HG03432 (cell line): ENCODE measurements around the gene MYADML2.

Experiments used
- ATAC-seq: cut with Tn5 transposase; IDR thresholded peaks from one replicate; pipeline ENCODE4 v1.9.1; 2021; ENCODE audit warnings: mild to moderate bottlenecking, moderate library complexity; ENCODE audit not compliant: unreplicated experiment

The MYADML2 gene

GRCh38 chr17:81926451-81927151, 20.4 kb downstream of the MYADML2 start:
- ATAC-seq: peak; percentile 25

- no peak for ATAC-seq
Observed at GRCh38 chr17:81925860-81926450, 21.1 kb downstream of the MYADML2 start.

GRCh38 chr17:81924557-81925532, 22.2 kb downstream of the MYADML2 start:
- ATAC-seq: no peak

DNA sequence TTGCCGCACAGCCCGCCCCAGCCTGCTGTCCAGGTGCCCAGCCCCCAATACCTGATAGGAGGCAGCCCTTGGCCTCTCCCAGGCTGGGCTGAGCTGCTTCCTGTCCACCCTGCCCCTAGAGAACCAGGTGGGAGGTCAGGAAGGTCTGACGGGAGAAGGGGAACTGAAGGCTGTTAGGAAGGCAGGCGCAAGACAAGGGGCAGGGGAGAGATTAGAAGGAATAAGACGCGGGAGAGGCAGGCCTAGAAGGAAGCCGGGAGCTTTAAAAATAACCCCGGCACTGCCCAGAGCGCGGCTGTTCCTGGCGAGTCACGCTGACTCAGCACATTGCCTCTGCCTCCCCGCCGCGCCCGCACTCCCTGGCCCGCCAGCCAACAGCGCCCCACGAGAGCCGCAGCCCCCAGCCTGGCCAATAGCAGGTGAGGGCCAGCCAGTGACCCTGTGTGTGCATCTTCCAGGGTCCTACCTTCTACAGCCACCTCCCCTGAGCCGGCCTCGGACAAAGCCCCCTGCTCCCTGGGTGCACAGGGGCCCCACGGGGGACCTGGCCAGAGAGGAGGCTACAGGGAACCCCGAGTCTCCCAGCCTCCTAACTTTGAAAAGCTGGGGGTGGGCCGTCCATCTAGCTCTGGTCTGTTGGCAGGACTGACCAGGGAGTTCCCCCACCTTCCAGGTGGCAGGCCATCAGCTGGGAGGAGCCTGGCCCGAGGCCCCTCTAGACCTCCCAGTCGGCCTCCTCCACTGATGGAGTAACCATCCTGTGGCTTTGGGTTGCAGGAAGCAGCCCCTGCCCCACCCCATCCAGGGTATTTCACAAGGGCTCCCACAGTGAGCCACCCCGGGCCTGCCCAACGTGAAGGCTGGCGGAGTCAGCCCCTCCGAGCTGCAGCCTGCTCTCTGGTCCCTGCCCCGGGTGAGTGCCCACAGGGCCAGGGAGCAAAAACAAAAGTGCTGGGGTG, 23.5 kb downstream of the MYADML2 start:
- no peak for ATAC-seq

DNA sequence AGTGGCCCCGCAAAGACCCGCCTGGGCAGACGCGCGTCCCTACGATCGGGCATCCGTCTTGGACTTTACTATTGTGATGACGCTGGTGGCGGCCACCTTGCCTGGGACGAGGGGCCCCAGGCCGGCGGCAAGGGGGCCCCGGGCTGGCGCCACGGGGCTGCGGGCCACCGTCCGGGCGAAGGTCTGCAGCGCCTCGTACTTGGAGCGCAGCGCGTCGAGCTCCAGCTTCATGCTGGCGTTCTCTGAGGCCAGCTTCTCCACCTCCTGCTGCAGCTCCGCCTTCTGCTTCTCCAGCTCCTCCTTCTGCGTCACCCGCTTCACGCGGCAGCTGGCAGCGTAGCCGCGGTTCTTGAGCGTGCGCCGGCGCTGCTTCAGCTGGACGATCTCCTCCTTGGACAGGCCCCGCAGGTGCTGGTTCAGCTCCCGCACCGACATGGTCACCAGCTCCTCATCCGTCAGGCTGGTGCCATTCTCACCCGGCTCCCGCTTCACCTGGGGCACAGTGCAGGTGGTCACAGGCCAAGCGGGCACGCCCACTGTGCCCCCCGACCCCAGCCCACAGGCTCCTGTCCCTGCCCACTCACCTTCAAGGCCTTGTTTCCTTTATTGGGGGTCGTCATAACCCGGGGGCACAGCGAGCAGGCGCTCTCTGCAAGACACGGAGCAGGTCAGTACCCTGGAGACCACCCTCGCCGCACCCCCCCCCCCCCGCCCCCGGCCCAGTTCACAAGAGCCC, 24.3 kb downstream of the MYADML2 start:
- ATAC-seq: no peak

GRCh38 chr17:81921996-81922565, 25.0 kb downstream of the MYADML2 start:
- no peak for ATAC-seq

- no peak for ATAC-seq
Observed at GRCh38 chr17:81921537-81921862, 25.5 kb downstream of the MYADML2 start.

GRCh38 chr17:81920612-81921536, 26.2 kb downstream of the MYADML2 start:
- no peak for ATAC-seq

DNA sequence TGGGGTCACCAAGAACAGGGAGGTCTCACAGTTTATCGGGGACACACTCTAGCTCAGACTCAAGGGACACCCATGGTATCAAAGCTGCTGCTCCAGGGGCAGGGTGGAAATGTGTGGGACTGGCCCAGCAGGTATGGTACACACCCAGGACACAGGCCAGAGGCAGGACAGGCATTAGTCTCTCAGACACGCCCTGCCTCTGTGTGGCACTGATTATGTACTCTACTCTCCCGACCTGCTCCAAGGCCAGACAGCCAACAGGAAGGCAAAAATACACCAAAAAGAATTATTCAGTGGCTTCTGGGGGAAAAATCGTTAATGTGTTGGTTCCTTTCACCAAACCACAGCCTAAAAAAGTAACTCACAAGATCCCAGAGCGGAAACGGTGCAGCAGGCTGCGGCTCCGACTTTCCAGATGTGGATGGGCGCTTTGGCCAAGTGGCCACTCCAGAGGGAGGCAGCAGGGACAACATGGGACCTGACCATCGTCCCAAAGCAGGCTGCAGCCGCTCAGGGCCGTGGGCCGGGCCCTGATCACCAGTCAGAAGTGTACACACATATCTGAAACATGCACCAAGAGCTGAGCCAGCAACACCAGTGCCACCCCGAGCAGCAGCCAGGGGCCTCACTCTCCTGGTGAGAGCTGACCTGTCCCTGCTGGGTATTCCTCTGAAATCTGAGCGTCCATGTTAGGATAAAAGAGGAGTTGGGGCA, 28.0 kb downstream of the MYADML2 start:
- no peak for ATAC-seq

DNA sequence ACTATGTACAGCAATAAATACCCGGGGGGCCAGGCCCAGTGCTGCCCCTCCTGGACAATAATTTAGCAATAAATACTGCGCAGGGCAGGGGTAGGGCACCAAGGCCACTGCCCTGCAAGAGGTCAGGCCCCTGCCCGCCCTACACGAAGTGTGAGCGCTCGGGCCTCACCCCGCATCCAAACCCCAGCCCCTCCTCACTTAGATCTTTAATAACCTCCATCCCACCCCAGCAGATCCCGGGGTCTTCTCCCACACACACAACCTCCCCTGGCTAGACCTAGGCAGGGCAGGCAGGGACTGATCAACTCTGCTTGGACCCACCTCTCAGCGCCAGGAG, 28.7 kb downstream of the MYADML2 start:
- ATAC-seq: peak; percentile 8

DNA sequence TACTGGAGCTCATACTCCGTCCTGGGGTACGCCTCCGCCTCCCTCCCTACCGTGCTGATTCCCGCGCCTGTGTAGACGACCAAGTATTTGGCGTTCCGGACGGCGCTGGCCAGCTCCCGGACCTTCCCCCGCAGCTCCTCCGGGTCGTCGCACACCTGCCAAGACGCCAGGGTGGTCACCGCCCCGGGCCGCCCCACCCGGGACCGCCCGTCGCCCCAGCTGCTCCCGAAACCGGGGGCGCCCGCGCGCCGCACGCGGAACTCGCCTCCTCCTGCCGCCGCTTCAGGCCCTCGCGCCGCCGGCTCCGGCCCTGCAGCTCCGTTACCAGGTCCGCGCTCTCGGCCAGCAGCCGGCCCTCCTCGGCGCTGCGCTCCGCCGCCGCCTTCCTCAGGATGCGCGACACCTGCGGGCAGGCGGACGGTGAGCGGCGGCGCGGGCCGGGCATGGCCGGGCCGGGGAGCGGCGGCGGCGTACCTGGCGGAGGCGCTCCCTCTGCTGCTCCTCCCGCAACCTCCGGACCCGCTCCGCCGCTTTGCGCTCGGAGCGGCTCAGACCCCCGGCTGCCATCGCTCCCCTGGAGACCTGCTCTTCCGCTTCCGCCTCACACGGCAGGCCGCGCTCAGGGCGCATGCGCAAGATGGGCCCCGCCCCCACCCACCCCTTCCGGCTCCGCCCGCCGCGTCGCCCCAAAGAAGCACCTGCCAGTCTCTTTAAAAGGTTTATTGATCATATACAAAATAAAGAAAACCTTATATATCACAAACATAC, 29.3 kb downstream of the MYADML2 start, which contains the start of gene SIRT7:
Gene SIRT7 (minus strand): TSS at position 612 of the 768 bp plus-strand sequence. CDS start 45 bp downstream, at position 567.
- ATAC-seq: peak; percentile 59

DNA sequence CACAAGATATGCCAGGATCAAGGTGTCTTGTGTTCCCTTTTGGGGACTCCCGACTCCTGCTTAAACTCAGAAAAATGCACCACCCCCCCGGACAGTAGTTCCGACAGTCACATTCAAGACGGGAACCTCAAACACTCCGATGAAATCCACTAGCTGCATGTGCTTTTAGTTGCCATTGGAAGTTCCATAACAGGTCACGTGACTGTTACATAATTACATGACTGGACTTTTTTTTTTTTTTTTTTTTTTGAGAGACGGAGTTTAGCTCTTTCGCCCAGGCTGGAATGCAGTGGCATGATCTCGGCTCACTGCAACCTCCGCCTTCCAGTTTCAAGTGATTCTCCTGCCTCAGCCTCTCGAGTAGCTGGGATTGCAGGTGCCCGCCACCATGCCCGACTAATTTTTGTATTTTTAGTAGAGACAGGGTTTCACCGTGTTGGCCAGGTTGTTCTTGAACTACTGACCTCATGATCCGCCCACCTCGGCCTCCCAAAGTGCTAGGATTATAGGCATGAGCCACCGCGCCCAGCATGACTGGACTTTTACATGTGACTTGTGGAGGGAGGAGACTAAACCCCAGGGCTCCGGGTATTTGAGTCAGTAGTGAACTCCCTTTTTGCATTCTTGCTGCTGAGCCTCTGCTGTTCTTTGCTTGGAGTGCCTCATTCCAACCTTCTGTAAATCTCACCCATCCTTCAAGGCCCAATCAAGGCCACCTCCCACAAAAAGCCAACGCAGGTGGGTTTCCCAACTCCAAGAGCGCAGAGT, 30.6 kb downstream of the MYADML2 start:
- ATAC-seq: no peak

GRCh38 chr17:81915331-81915730, 31.7 kb downstream of the MYADML2 start:
- ATAC-seq: no peak

- ATAC-seq: no peak
Observed at GRCh38 chr17:81914103-81914850, 32.8 kb downstream of the MYADML2 start.

GRCh38 chr17:81913394-81914102, 33.5 kb downstream of the MYADML2 start:
- ATAC-seq: no peak
